ENCODE results near the gene TBC1D5. TPM values are rescaled to one million over a fixed set of nuclear protein-coding genes. Genes with fewer than 3 reads are reported as not detected.

Gene TBC1D5
- total RNA-seq, 1 experiment from 2014 or later, result 38.3 TPM

DNA sequence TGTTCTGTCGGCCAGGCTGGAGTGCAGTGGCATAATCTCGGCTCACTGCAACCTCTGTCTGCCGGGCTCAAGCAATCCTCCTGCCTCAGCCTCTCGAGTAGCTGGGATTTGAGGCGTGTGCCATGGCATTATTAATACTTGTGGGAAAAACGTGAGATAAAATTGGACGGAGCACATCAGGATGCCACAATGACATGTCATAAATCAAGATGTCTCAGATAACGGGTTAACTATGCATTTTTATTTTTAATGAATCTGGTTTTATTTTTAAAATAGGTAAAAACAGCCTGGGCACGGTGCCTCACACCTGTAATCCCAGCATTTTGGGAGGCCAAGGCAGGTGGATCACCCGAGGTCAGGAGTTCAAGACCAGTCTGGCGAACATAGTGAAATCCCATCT lies 212.8 kb downstream of the TBC1D5 start:
- CTCF ChIA-PET, result interaction anchor here (0.7 kb wide), 1 partner anchor 1403 kb away, joined by 4 read pairs; no protein-coding TSS in a partner anchor
- H3K36me3 Mint-ChIP-seq (ENCODE audit: insufficient read depth, unreplicated experiment), result no peaks in the 10 kb centered on the region
- H3K4me1 Mint-ChIP-seq (ENCODE audit: low read depth, unreplicated experiment), result no peaks in the 10 kb centered on the region
- H3K4me3 Mint-ChIP-seq (ENCODE audit: low read depth, unreplicated experiment), result no peak overlapping the region
- no TSS peak for BruUV-seq (replicated peaks)
- H3K27ac Mint-ChIP-seq (ENCODE audit: unreplicated experiment), result no peak overlapping the region
- TF ChIP-seq, protein P1, sequence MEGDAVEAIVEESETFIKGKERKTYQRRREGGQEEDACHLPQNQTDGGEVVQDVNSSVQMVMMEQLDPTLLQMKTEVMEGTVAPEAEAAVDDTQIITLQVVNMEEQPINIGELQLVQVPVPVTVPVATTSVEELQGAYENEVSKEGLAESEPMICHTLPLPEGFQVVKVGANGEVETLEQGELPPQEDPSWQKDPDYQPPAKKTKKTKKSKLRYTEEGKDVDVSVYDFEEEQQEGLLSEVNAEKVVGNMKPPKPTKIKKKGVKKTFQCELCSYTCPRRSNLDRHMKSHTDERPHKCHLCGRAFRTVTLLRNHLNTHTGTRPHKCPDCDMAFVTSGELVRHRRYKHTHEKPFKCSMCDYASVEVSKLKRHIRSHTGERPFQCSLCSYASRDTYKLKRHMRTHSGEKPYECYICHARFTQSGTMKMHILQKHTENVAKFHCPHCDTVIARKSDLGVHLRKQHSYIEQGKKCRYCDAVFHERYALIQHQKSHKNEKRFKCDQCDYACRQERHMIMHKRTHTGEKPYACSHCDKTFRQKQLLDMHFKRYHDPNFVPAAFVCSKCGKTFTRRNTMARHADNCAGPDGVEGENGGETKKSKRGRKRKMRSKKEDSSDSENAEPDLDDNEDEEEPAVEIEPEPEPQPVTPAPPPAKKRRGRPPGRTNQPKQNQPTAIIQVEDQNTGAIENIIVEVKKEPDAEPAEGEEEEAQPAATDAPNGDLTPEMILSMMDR (IDR thresholded peaks at IDR 0.05; ENCODE audit: unreplicated experiment), result no peak
- intact Hi-C loops (cut with micrococcal nuclease; ENCODE audit: unreplicated experiment), result no loop called here
- no peaks in the 10 kb centered on the region for H3K27me3 Mint-ChIP-seq (ENCODE audit: unreplicated experiment)
- no peaks in the 10 kb centered on the region for H3K9me3 Mint-ChIP-seq (ENCODE audit: low read depth, unreplicated experiment)
- DNase-seq, result no peak

DNA sequence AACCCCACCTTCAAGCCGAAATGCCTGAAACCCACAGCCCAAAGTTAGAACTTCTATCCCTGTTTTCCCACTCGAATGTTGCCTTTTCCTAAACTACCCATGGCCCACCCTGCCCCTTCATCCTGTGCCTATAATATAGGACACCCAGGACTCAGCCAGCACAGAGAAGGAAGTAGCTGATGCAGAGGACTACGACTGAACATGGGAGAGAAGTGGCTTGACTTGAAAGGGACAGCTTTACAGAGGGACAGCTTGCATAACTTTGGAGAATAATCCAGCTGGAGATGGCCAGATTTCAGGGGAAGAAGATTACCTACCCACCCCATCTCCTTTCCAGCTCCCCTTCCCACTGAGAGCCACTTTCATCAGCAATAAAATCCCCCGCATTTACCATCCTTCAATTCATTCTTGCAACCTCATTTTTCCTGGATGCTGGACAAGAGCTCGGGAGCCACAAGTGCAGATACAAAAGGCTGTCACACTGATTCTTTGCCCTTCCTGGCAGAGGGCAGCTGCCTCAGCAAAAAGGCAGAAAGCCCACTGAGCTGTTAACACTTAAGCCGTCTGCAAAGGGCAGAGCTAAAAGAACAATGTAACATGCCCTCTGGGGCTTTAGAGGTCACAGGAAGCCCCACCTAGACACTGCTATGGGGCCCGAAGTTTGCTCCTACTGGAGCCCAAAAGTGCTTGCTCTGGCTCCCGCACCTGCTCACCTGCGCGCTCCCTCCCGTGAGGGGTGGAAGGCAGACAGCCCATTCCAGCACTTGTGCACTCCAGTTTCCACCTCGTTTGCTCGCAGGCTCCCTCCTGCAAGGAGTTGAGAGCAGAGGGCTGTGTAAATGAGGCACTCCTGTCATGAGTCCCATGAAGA lies 224.0 kb downstream of the TBC1D5 start:
- intact Hi-C loops (cut with micrococcal nuclease; ENCODE audit: unreplicated experiment), result no loop called here
- no peak for DNase-seq
- CTCF ChIA-PET, result no interaction called here
- TF ChIP-seq, protein P1 (IDR thresholded peaks at IDR 0.05; ENCODE audit: unreplicated experiment), result no peak
- no TSS peak for BruUV-seq (replicated peaks)
- Mint-ChIP-seq H3K36me3 (ENCODE audit: insufficient read depth, unreplicated experiment) (no peaks in the 10 kb centered on the region), H3K9me3 (ENCODE audit: low read depth, unreplicated experiment) (no peaks in the 10 kb centered on the region), H3K4me3 (ENCODE audit: low read depth, unreplicated experiment) (no peak overlapping the region), H3K4me1 (ENCODE audit: low read depth, unreplicated experiment) (peaks cover 6% of the 10 kb centered on the region), H3K27me3 (ENCODE audit: unreplicated experiment) (peaks cover 26% of the 10 kb centered on the region), H3K27ac (ENCODE audit: unreplicated experiment) (no peak overlapping the region)

DNA sequence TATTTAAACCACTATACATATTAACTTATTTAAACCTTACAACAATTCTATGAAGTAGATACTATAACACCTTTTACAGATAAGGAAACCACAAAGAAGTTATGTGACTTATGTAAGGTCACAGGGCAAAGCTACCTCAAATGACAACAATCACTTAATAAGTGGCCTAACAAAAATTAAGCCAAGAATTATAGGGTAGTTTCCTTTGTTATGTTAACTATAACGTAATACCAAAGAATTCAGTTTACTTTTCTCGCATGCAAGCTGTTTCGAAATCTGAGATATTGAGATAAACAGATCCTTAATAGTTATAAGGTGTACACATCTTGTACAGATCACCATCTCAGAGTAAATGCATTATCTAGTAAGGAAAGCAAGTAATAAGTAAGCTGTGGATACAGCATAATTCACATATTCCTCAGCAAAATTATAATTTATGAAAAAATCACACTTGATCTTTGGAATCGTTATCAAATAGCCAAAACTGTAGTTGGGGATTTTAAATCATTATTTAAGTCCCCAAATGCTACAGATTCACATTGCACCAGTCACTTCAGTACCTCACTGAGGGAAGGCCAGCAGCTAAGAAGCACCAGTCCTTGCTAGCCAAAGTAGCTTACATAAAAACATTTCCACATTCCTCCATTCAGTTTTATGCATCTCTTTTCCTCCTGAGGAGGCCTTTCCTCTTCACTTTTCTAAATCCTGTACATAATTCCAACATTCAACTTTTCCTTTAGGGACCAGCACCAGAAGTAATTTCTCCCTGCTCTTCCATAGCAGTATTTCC lies 226.8 kb downstream of the TBC1D5 start:
- no TSS peak for BruUV-seq (replicated peaks)
- CTCF ChIA-PET, result no interaction called here
- Mint-ChIP-seq H3K27ac (ENCODE audit: unreplicated experiment) (no peak overlapping the region), H3K36me3 (ENCODE audit: insufficient read depth, unreplicated experiment) (no peaks in the 10 kb centered on the region), H3K4me1 (ENCODE audit: low read depth, unreplicated experiment) (peaks cover 6% of the 10 kb centered on the region), H3K4me3 (ENCODE audit: low read depth, unreplicated experiment) (no peak overlapping the region), H3K9me3 (ENCODE audit: low read depth, unreplicated experiment) (no peaks in the 10 kb centered on the region), H3K27me3 (ENCODE audit: unreplicated experiment) (peaks cover 25% of the 10 kb centered on the region)
- TF ChIP-seq, protein P1 (IDR thresholded peaks at IDR 0.05; ENCODE audit: unreplicated experiment), result no peak
- no peak for DNase-seq
- intact Hi-C loops (cut with micrococcal nuclease; ENCODE audit: unreplicated experiment), result no loop called here

DNA sequence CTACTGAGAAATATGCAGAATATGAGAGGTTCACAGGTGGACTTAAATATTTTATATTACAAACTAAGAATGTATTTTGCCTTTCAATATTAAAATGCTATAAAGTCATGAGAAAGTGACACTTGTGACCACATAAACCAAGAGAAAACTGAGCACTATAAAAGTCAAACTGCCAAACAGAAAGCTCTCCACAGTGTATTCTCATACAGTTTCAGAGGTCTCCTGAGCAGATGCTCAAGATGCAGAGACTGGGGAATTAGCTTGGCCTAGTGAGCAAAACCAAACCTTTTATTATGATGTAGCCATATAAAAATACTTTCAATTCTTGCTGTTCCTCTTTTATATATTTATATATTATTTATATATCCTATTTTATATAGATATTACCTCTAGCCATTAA lies 227.8 kb downstream of the TBC1D5 start:
- BruUV-seq (replicated peaks), result no TSS peak
- no peak overlapping the region for H3K4me3 Mint-ChIP-seq (ENCODE audit: low read depth, unreplicated experiment)

More for the DNA sequence above, 227.8 kb downstream of the TBC1D5 start:
- peaks cover 14% of the 10 kb centered on the region for H3K27me3 Mint-ChIP-seq (ENCODE audit: unreplicated experiment)
- CTCF ChIA-PET, result no interaction called here
- H3K36me3 Mint-ChIP-seq (ENCODE audit: insufficient read depth, unreplicated experiment), result no peaks in the 10 kb centered on the region
- no peaks in the 10 kb centered on the region for H3K9me3 Mint-ChIP-seq (ENCODE audit: low read depth, unreplicated experiment)
- intact Hi-C loops (cut with micrococcal nuclease; ENCODE audit: unreplicated experiment), result no loop called here
- DNase-seq, result no peak
- H3K27ac Mint-ChIP-seq (ENCODE audit: unreplicated experiment), result no peak overlapping the region
- TF ChIP-seq, protein P1 (IDR thresholded peaks at IDR 0.05; ENCODE audit: unreplicated experiment), result no peak
- peaks cover 6% of the 10 kb centered on the region for H3K4me1 Mint-ChIP-seq (ENCODE audit: low read depth, unreplicated experiment)

Data from Calu3 (cell line).